Activated CD4-positive, alpha-beta T cell treated with anti-CD3 and anti-CD28 coated beads for 36 hours (primary cell): ENCODE measurements around the gene FAM24B. TPM values are rescaled to one million over a fixed set of nuclear protein-coding genes. Genes with fewer than 3 reads are reported as not detected.

Experiments used
- ATAC-seq: fragments of 200-7000 bp; cut with Tn5 transposase; one replicate; pipeline ENCODE4 v1.10.0; 2021; ENCODE audit warnings: mild to moderate bottlenecking, moderate library complexity
- CTCF ChIA-PET: fragments of 350-600 bp; sonication (Branson Sonifier 250); formaldehyde crosslinking; loops from one replicate; lab custom pipeline; 2021; ENCODE audit warnings: antibody characterized with exemption; lab: Charles Lee
- POLR2A ChIA-PET: fragments of 350-600 bp; sonication (Branson Sonifier 250); formaldehyde crosslinking; loops from one replicate; lab custom pipeline; 2021; ENCODE audit warnings: antibody characterized with exemption, inconsistent platforms; lab: Charles Lee
- DNase-seq: peaks from one replicate; pipeline ENCODE4 v3.0.0-alpha.2; 2020
- H3K27ac Mint-ChIP-seq: one replicate; pipeline ENCODE4 v1.8.0; 2021; ENCODE audit warnings: mixed read lengths
- H3K27me3 Mint-ChIP-seq: one replicate; pipeline ENCODE4 v1.8.0; 2021; ENCODE audit warnings: mixed read lengths
- H3K36me3 Mint-ChIP-seq: one replicate; pipeline ENCODE4 v1.8.0; 2021; ENCODE audit warnings: low read depth, mixed read lengths
- H3K4me1 Mint-ChIP-seq: one replicate; pipeline ENCODE4 v1.8.0; 2021; ENCODE audit warnings: mixed read lengths
- H3K4me3 Mint-ChIP-seq: one replicate; pipeline ENCODE4 v1.8.0; 2021; ENCODE audit warnings: mild to moderate bottlenecking, moderate library complexity, mixed read lengths
- H3K9me3 Mint-ChIP-seq: one replicate; pipeline ENCODE4 v1.8.0; 2021; ENCODE audit warnings: low read depth, mixed read lengths
- intact Hi-C, 2 experiments: fragments of 100-400 bp; cut with DNase I in 1 of 2; cut with micrococcal nuclease in 1 of 2; formaldehyde crosslinking; loops; one replicate each; pipeline versions ENCODE4 v1.14.2 to v1.15.1; 2022 to 2024; cut with DNase I, micrococcal nuclease
- total RNA-seq, 2 experiments: library from RNA; stranded (reverse); gene quantifications; one replicate each; pipeline ENCODE4 v1.2.3, GENCODE V29; 2021

The FAM24B gene
- total RNA-seq, 2 experiments from 2014 or later, result 7.0 to 9.5 TPM

DNA sequence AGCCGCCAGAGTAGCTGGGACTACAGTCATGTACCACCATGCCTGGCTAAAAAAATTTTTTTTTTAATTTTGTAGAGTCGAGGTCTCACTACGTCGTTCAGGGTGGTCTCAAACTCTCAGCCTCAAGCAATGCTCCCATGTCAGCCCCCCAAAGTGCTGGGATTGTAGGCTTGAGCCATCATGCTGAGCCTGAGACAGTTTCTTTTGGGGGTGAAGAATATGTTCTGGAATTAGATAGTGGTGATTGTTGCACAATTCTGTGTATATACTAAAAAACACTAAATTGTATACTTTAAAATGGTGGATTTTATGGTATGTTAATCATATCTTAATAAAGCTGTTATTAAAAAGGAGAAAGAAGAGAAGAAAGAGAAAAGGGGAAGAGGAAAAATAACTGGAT is 35.2 kb downstream of the FAM24B start:
- no peak overlapping the region for H3K4me3 Mint-ChIP-seq
- H3K36me3 Mint-ChIP-seq, result peaks cover 48% of the 10 kb centered on the region
- H3K9me3 Mint-ChIP-seq, result peaks cover 2% of the 10 kb centered on the region
- intact Hi-C loops, result no loop called here
- no peak overlapping the region for H3K27ac Mint-ChIP-seq
- ChIA-PET CTCF (no interaction called here), POLR2A (no interaction called here)
- no peak for ATAC-seq
- no peak for DNase-seq
- H3K27me3 Mint-ChIP-seq, result no peaks in the 10 kb centered on the region
- no peaks in the 10 kb centered on the region for H3K4me1 Mint-ChIP-seq

DNA sequence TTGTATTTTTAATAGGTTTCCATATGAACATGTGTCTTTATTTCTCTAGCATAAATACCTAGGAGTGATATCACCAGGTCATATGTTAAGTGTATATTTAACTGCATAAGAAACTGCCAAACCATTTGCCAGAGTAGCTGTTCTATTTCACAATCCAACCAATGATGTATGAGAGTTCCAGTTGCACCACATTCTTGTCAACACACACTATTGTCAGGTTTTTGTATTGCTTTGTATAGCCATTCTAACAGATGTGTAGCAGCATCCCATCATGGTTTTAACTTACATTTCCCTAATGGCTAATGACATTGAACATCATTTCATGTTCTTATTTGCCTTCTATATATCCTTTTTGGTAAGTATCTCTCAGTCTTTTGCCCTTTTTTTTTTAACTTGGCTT is 37.8 kb downstream of the FAM24B start:
- POLR2A ChIA-PET, result no interaction called here
- Mint-ChIP-seq H3K9me3 (peaks cover 2% of the 10 kb centered on the region), H3K36me3 (peaks cover 55% of the 10 kb centered on the region), H3K27me3 (no peaks in the 10 kb centered on the region), H3K4me1 (no peaks in the 10 kb centered on the region), H3K27ac (no peak overlapping the region), H3K4me3 (no peak overlapping the region)
- CTCF ChIA-PET, result interaction anchor here (0.6 kb wide), 1 partner anchor 446 kb away, joined by 3 read pairs; no protein-coding TSS in a partner anchor
- no peak for ATAC-seq
- DNase-seq, result no peak
- intact Hi-C loops, result no loop called here

DNA sequence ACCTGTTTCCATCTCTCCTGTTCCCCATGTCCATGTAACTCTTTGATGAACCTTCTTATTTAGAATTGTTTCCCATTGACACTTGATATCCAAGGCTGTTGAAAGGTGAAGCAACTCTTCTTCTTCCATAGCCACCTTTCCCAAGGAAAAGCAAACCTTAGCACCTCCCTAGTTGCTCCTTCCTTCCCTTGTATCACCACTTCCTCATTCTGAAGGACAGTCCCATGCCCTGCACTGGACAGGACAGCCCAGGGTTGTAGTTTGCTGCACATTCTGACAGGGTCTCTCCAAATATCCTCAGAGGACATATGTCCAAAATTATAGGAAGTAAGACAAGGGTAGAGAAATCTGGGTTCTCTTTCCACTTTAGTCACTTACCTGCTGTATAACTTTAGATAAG is 39.9 kb downstream of the FAM24B start:
- H3K27ac Mint-ChIP-seq, result no peak overlapping the region
- no peaks in the 10 kb centered on the region for H3K9me3 Mint-ChIP-seq
- H3K27me3 Mint-ChIP-seq, result no peaks in the 10 kb centered on the region
- intact Hi-C loops, result no loop called here
- no peak for ATAC-seq
- no peak overlapping the region for H3K4me3 Mint-ChIP-seq
- DNase-seq, result no peak
- no peaks in the 10 kb centered on the region for H3K4me1 Mint-ChIP-seq
- POLR2A ChIA-PET, result no interaction called here
- peaks cover 51% of the 10 kb centered on the region for H3K36me3 Mint-ChIP-seq
- CTCF ChIA-PET, result interaction anchor here (0.7 kb wide), 1 partner anchor 159 kb away, joined by 3 read pairs; no protein-coding TSS in a partner anchor

DNA sequence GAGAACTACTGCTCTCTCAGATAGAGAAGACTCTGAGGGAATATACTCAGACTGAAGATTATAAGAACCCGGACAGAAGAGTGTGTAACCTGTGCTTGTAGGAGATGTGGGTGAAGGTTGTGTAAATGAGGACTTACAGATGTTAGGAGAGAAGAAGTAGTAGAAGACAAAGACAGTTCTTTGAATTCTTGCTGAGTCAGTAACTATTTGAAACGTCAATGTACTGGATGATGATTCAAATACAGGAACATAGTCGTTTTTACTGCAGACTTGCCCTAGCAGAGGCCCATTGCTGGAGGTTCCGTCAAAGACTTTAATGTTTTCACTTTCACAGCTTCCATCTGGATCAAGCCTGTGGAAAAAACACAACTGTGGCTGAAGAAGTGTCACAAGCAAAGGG is 40.5 kb downstream of the FAM24B start:
- ChIA-PET POLR2A (no interaction called here), CTCF (interaction anchor here (0.6 kb wide), 1 partner anchor 265 kb away, joined by 3 read pairs; no protein-coding TSS in a partner anchor)
- peaks cover 50% of the 10 kb centered on the region for H3K36me3 Mint-ChIP-seq
- H3K4me1 Mint-ChIP-seq, result no peaks in the 10 kb centered on the region
- intact Hi-C loops, result no loop called here
- H3K4me3 Mint-ChIP-seq, result no peak overlapping the region
- no peaks in the 10 kb centered on the region for H3K27me3 Mint-ChIP-seq
- H3K27ac Mint-ChIP-seq, result no peak overlapping the region
- DNase-seq, result no peak
- H3K9me3 Mint-ChIP-seq, result no peaks in the 10 kb centered on the region
- no peak for ATAC-seq

DNA sequence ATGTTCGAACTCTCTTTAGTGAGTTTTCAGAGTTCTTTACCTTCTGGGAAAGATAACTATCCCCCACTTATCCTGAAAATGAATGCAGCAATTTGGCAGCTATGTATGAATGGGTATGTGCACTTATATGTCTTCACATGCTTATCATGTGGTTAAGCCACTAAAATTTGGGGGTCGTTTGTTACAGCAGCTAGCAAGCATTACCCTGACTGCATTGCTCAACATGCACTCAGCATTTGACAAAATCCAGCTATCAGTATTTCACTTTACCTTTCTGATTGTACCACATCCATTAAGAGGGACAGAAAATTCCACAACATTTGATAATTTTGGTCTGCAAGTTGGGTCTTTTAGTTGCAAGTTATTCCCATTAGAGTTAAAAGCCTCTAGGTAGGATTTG is 43.5 kb downstream of the FAM24B start:
- peaks cover 54% of the 10 kb centered on the region for H3K36me3 Mint-ChIP-seq
- intact Hi-C loops, result no loop called here
- ATAC-seq (no peak), DNase-seq (no peak)
- no peaks in the 10 kb centered on the region for H3K4me1 Mint-ChIP-seq
- H3K27me3 Mint-ChIP-seq, result no peaks in the 10 kb centered on the region
- no peak overlapping the region for H3K4me3 Mint-ChIP-seq
- no peaks in the 10 kb centered on the region for H3K9me3 Mint-ChIP-seq
- POLR2A ChIA-PET, result no interaction called here
- H3K27ac Mint-ChIP-seq, result no peak overlapping the region
- CTCF ChIA-PET, result interaction anchor here (0.7 kb wide), 1 partner anchor 25 kb away, joined by 3 read pairs; no protein-coding TSS in a partner anchor

DNA sequence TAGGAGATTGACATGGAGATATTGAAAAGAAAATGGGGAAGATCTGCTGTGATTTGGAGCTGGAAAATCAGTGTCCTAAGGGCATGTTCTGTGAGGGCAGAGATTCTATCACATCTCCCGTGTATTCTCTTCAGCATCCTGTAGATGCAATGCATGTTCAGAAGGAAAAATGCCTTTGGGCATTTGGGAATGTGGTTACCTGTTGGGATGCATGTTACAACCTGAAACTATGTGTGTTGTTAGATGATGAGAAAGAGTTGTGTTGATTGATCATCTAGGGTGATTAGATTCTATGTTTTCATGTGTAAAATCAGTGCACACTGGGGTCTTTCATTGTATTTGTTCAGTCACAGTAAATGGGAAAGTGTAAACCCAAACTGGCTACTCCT is 48.4 kb downstream of the FAM24B start:
- H3K27ac Mint-ChIP-seq, result no peak overlapping the region
- POLR2A ChIA-PET, result no interaction called here
- CTCF ChIA-PET, result no interaction called here
- no peaks in the 10 kb centered on the region for H3K9me3 Mint-ChIP-seq
- no peaks in the 10 kb centered on the region for H3K4me1 Mint-ChIP-seq
- ATAC-seq (no peak), DNase-seq (no peak)
- H3K4me3 Mint-ChIP-seq, result no peak overlapping the region
- peaks cover 25% of the 10 kb centered on the region for H3K36me3 Mint-ChIP-seq
- intact Hi-C loops, result no loop called here
- H3K27me3 Mint-ChIP-seq, result no peaks in the 10 kb centered on the region

DNA sequence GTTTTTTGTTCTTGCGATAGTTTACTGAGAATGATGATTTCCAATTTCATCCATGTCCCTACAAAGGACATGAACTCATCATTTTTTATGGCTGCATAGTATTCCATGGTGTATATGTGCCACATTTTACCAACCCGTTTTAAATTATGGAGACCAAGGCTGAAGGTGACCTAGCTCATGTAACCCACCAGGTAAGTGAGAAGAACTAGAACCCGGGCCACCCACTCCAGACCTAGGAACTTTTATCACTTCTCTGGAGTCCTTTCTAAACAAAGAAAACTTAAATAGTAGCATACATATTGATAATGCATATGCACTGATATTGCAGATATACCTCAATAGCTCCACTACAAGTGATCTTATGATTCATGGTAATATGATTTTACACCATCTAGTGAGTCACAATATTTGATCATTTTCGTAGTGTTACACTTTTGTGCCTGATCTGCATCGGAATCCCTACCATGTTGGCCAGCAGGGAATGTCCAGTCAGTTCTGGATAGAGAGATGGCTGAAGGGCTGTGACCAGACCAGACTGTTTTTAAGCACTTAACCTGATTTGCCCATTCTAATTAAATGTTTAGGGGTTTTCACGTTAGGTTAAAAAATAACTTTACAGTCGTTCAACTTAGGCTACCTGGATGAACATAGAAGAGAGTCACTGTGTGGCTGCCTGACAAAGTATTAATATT is 49.0 kb downstream of the FAM24B start:
- Mint-ChIP-seq H3K36me3 (peaks cover 23% of the 10 kb centered on the region), H3K4me1 (no peaks in the 10 kb centered on the region), H3K9me3 (no peaks in the 10 kb centered on the region), H3K4me3 (no peak overlapping the region), H3K27ac (no peak overlapping the region), H3K27me3 (no peaks in the 10 kb centered on the region)
- CTCF ChIA-PET, result interaction anchor here (0.5 kb wide), 1 partner anchor 544 kb away, joined by 7 read pairs; no protein-coding TSS in a partner anchor
- intact Hi-C loops, result no loop called here
- POLR2A ChIA-PET, result no interaction called here
- ATAC-seq, result no peak
- DNase-seq, result no peak

DNA sequence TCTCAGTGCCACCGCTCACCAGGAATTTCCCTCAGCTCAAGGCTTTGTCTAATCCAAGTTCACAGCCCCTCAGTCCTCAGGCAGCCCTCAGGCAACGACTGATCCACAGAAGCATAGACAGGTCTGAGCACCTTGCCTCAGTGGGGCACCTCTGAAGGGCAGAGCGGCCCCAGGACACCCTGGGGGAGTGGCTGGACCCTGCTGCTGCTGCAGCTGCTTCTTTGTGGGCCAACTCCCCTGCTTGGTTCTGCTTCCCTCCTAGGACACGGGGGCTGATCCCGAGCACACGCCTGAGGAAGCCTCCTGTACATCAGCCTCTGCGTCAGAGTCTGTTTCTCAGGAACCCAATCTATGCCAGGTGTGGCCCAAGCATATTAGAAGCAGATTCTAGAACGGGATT is 49.9 kb downstream of the FAM24B start:
- no peak overlapping the region for H3K27ac Mint-ChIP-seq
- no peak overlapping the region for H3K4me3 Mint-ChIP-seq
- peaks cover 4% of the 10 kb centered on the region for H3K27me3 Mint-ChIP-seq
- ATAC-seq (no peak), DNase-seq (no peak)
- peaks cover 21% of the 10 kb centered on the region for H3K36me3 Mint-ChIP-seq
- intact Hi-C loops, result no loop called here
- ChIA-PET CTCF (interaction anchor here (0.5 to 0.6 kb wide), 3 partner anchors 197 to 1237 kb away, joined by 3 to 7 read pairs (median 4); no protein-coding TSS in a partner anchor), POLR2A (no interaction called here)
- no peaks in the 10 kb centered on the region for H3K9me3 Mint-ChIP-seq
- H3K4me1 Mint-ChIP-seq, result no peaks in the 10 kb centered on the region

DNA sequence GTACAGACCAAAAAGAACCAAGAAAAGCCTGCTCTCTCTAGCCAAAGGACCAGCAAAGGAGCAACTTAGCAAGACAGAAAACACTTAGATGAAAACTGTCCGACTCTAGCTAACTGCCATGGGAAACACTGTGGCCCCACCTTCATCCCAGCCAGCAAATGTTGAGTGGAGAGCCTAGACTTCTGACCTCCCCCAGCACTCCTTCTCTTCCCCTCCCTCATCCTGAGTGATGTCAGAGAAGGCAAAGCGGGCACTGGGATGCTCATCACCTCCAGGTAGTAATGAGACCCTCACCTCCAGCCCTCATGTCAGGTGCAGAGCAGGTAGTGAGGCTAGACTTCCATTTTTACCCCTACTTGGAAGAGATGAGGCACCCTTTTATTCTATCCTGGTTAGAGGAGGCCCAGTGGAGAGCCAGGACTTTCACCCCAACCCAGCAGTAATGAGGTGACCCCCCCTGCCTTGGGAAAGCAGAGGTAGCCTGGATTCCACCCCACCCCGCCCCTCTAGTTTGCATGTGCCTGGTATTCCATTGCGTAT is 50.6 kb downstream of the FAM24B start:
- ATAC-seq (no peak), DNase-seq (no peak)
- Mint-ChIP-seq H3K9me3 (no peaks in the 10 kb centered on the region), H3K36me3 (peaks cover 18% of the 10 kb centered on the region), H3K4me3 (no peak overlapping the region), H3K27ac (no peak overlapping the region), H3K4me1 (no peaks in the 10 kb centered on the region), H3K27me3 (peaks cover 4% of the 10 kb centered on the region)
- POLR2A ChIA-PET, result no interaction called here
- CTCF ChIA-PET, result no interaction called here
- intact Hi-C loops, result no loop called here

DNA sequence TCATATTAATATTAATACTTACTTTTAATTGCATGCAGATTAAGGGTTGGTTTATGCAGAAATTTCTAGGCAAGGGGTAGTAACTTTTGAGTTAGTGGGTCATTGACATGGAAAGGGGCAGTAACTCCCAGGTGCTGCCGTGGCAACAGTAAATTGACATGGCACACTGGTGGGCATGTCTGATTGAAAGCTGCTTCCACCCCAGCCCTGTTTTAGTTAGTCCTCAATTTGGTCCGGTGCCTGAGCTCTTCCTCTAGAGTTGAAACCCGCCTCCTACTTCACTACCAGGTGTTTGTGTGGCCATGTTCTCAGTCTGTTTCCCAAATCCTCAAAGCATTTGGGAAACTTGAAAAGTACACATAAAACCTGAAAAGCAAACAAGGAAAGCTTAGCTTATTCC is 52.1 kb downstream of the FAM24B start:
- ChIA-PET POLR2A (no interaction called here), CTCF (interaction anchor here (0.6 kb wide), 2 partner anchors 40 to 968 kb away, joined by 3 read pairs; no protein-coding TSS in a partner anchor)
- no peaks in the 10 kb centered on the region for H3K4me1 Mint-ChIP-seq
- H3K4me3 Mint-ChIP-seq, result no peak overlapping the region
- ATAC-seq (no peak), DNase-seq (no peak)
- H3K9me3 Mint-ChIP-seq, result no peaks in the 10 kb centered on the region
- H3K27me3 Mint-ChIP-seq, result peaks cover 8% of the 10 kb centered on the region
- intact Hi-C loops, result no loop called here
- H3K36me3 Mint-ChIP-seq, result peaks cover 15% of the 10 kb centered on the region
- no peak overlapping the region for H3K27ac Mint-ChIP-seq

DNA sequence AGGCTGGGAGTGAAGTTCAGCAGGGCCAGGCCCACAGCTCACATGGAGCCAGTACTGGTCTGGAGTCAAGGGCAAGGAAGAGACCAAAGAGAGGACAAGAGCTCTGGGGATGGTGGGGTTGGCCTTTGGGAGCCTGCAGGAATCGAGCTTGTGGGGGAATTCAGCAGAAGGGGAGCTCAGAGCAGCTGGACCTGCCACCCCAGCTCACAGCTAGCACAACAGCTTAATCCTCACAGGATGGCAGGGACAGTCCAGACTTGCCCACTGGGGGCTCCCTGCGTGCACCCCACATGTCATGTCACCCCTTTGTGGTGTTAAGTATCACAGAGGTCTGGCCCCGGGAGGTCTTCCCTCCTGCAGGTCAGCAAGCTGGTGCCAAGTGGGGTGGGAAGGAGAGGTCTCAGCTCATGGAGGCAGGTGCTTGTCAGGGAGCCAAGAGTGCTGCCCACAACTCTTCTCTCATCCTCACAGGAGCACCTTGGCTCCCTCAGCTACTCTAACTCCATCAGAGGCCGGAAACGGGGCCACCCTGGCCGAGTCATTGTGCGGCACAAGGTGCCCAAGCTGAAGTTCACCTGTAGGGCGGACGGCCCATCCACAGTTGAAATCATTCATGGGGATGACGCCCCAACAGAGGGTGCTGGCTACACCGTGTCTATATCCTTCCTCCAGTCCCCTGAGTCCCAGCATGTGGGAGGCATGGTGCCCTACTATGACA is 56.2 kb downstream of the FAM24B start:
- no peaks in the 10 kb centered on the region for H3K4me1 Mint-ChIP-seq
- intact Hi-C loops, result no loop called here
- H3K27ac Mint-ChIP-seq, result no peak overlapping the region
- ChIA-PET POLR2A (no interaction called here), CTCF (no interaction called here)
- DNase-seq (no peak), ATAC-seq (no peak)
- H3K4me3 Mint-ChIP-seq, result no peak overlapping the region
- no peaks in the 10 kb centered on the region for H3K9me3 Mint-ChIP-seq
- no peaks in the 10 kb centered on the region for H3K36me3 Mint-ChIP-seq
- peaks cover 34% of the 10 kb centered on the region for H3K27me3 Mint-ChIP-seq

DNA sequence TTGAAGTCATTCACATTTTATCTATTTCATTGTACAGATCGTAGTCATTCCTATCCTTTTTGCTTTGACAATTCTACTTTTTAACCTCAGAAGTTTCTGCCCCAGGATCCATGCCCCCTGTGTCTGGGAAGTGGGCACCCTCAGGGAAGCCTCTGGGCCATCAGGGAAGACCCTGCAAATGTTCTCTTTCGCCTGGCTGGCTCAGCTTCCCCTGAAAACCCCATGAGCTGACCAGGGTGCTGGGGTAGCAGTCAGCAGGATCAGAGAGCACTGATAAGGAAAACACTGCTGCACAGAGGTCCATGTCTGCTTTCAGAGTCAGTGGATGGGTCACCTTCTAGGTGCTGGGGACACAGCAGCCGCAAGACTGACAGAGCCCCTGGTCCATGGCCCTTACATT is 57.6 kb downstream of the FAM24B start:
- DNase-seq, result no peak
- no peaks in the 10 kb centered on the region for H3K9me3 Mint-ChIP-seq
- ChIA-PET POLR2A (no interaction called here), CTCF (no interaction called here)
- no peak overlapping the region for H3K4me3 Mint-ChIP-seq
- H3K27me3 Mint-ChIP-seq, result peaks cover 44% of the 10 kb centered on the region
- no peak for ATAC-seq
- H3K36me3 Mint-ChIP-seq, result no peaks in the 10 kb centered on the region
- H3K4me1 Mint-ChIP-seq, result no peaks in the 10 kb centered on the region
- intact Hi-C loops, result no loop called here
- H3K27ac Mint-ChIP-seq, result no peak overlapping the region
